ENCODE results near the gene CD177. TPM values are rescaled to one million over a fixed set of nuclear protein-coding genes. Genes with fewer than 3 reads are reported as not detected.
"Not testable (repeated sequence)": the region's sequence is repeated elsewhere in the genome, so short reads cannot be mapped to it uniquely, and the experiment has no call there.

CD177 gene
- total RNA-seq, 2 experiments from 2014 or later = not detected

DNA sequence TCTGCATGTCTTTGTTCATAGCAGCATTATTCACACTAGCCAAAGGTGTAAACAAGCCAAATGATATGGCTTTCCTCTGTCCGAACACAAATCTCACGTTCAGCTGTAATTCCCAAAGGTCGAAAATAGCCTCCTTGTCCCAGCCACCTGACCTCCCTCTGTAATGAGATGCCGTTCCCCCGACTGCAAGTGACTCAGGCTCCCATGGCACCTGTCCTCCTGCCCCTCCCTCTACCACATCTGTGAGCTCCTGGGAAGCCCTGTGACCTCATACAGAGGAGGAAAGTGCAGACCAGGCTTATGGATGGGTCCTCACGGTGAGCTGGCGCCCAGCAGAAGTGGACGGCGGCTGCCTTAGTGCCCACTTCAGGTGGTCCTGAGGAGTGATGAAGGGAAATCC, 15.4 kb downstream of the CD177 start:
- intact Hi-C loops (cut with micrococcal nuclease); H3K4me1 Mint-ChIP-seq (ENCODE audit: low read depth); H3K36me3 Mint-ChIP-seq (ENCODE audit: low read depth); H3K27me3 Mint-ChIP-seq (ENCODE audit: low read depth); DNase-seq; H3K9me3 Mint-ChIP-seq; CTCF ChIA-PET; H3K4me3 Mint-ChIP-seq; H3K27ac Mint-ChIP-seq: not testable (repeated sequence)

DNA sequence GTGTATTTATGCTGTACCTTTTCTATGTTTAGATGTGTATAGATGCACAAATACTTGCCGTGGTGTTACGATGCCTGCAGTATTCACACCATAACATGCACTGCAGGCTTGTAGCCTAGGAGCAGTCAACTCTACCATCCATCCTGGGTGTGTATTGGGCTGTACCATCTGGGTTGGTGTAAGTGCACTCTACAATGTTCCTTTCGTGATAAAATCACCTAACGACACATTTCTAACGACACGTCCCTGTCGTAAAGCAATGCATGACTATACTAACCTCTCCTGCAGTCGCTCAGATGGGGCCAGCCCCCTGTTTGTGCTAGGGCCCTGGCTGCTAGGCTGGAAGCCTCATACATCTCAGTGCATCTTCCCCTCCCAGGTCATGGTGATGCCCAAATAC, 18.4 kb downstream of the CD177 start:
- Mint-ChIP-seq H3K27me3 (ENCODE audit: low read depth) (no peaks in the 10 kb centered on the region), H3K9me3 (no peaks in the 10 kb centered on the region), H3K4me3 (no peak overlapping the region), H3K4me1 (ENCODE audit: low read depth) (no peaks in the 10 kb centered on the region), H3K27ac (no peak overlapping the region), H3K36me3 (ENCODE audit: low read depth) (no peaks in the 10 kb centered on the region)
- CTCF ChIA-PET = no interaction called here
- no peak for DNase-seq
- intact Hi-C loops (cut with micrococcal nuclease) = no loop called here

DNA sequence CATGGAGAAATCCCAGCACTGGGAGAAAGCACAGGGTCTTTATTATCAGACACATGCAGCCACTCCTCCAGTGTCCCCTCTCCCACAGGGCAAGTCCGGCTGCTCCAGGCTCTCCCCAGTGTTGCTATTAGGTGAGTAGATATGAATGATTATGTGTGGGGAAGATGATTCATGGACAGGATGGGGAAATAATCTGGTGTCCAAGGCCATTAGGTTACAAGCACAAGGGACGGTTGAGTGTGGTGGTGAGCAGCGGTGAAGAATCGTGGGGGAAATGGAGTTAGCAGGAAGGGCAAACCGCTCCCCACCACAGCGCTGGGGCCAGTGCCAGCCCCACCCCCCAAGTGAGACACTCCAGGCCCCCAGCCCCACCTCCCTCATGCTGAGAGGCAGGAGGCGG, 19.0 kb downstream of the CD177 start:
- Mint-ChIP-seq H3K36me3 (ENCODE audit: low read depth) (no peaks in the 10 kb centered on the region), H3K4me3 (no peak overlapping the region), H3K4me1 (ENCODE audit: low read depth) (no peaks in the 10 kb centered on the region), H3K27ac (no peak overlapping the region), H3K9me3 (no peaks in the 10 kb centered on the region), H3K27me3 (ENCODE audit: low read depth) (no peaks in the 10 kb centered on the region)
- DNase-seq = no peak
- intact Hi-C loops (cut with micrococcal nuclease) = no loop called here
- CTCF ChIA-PET = no interaction called here

DNA sequence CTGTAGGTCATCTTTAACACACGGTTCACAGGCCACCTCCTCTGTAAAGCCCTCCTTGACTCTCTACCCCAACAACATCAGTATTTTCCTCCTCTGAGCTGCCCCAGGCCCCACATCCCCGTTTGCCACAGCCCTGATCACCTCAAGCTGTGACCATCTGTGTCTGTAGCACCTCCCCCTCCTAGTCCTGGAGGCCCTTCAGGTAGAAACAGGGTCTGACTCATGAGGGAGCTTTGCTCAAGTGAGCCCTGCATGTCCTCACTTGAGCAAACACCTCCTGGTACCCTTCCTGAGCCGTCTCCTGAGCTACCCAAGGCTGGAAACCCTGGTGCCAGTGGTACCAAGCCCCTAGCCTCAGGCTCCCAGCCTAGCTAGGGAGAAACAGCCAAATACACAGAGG, 24.1 kb downstream of the CD177 start:
- intact Hi-C loops (cut with micrococcal nuclease); H3K36me3 Mint-ChIP-seq (ENCODE audit: low read depth): not testable (repeated sequence)

DNA sequence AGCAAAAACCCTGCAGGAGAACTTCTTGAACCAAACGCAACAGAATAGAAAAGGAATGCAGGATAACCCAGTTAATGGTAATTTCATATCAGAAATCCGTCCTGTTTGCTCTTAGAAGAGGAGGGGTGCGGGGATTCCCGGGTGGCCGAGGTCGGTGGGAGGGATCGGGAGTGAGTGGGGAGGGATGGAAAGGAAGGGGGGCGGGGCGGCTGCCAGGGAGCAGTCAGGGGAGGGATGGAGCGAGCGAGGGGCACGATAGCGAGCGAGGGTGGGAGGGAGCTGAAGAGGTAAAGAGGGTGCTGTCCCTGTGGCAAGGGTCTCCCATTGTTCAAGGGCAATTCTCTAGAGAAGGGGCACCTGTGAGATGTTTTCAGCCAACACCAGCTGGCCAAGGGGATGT, 26.5 kb downstream of the CD177 start:
- Mint-ChIP-seq H3K4me1 (ENCODE audit: low read depth) (no peaks in the 10 kb centered on the region), H3K27ac (no peak overlapping the region), H3K9me3 (no peaks in the 10 kb centered on the region), H3K4me3 (no peak overlapping the region), H3K36me3 (ENCODE audit: low read depth) (no peaks in the 10 kb centered on the region), H3K27me3 (ENCODE audit: low read depth) (no peaks in the 10 kb centered on the region)
- DNase-seq = no peak
- CTCF ChIA-PET = no interaction called here
- intact Hi-C loops (cut with micrococcal nuclease) = no loop called here

More for the DNA sequence above, 24.1 kb downstream of the CD177 start:
- H3K4me3 Mint-ChIP-seq; DNase-seq; H3K4me1 Mint-ChIP-seq (ENCODE audit: low read depth); H3K9me3 Mint-ChIP-seq; H3K27me3 Mint-ChIP-seq (ENCODE audit: low read depth); H3K27ac Mint-ChIP-seq; CTCF ChIA-PET: not testable (repeated sequence)

DNA sequence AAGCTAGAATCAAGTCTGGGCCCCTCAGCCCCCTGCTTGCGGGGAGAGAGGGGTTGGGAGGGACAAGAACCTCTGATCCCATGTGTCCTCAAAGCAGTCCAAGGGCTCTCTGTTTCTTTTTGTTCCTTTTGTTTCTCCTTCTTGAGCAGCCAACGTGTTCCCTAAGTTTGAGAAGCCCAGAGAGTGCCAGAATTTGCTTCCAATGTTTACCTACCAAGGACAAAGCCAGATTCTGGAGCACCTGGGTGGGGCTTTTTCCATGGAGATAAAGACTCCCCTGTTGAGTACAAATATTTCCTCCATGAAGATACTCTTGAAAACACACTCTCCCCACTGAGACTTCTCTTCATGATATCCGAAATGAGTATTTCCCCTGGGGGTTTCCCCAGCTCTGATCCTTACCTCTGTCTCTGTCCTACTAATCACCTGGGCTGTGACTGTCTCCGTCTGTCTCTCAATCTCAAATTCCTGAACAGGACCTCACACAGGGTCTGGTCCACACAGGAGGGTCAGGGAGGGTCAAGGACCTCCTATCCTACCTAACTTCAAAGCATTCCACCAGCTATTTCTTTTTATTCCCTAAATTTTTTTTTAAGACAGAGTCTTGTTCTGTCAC, 27.4 kb downstream of the CD177 start:
- intact Hi-C loops (cut with micrococcal nuclease) = no loop called here
- Mint-ChIP-seq H3K36me3 (ENCODE audit: low read depth) (peaks cover under 1% of the 10 kb centered on the region), H3K4me3 (no peak overlapping the region), H3K27me3 (ENCODE audit: low read depth) (no peaks in the 10 kb centered on the region), H3K4me1 (ENCODE audit: low read depth) (no peaks in the 10 kb centered on the region), H3K9me3 (peaks cover 1% of the 10 kb centered on the region), H3K27ac (no peak overlapping the region)
- no peak for DNase-seq
- CTCF ChIA-PET = no interaction called here

DNA sequence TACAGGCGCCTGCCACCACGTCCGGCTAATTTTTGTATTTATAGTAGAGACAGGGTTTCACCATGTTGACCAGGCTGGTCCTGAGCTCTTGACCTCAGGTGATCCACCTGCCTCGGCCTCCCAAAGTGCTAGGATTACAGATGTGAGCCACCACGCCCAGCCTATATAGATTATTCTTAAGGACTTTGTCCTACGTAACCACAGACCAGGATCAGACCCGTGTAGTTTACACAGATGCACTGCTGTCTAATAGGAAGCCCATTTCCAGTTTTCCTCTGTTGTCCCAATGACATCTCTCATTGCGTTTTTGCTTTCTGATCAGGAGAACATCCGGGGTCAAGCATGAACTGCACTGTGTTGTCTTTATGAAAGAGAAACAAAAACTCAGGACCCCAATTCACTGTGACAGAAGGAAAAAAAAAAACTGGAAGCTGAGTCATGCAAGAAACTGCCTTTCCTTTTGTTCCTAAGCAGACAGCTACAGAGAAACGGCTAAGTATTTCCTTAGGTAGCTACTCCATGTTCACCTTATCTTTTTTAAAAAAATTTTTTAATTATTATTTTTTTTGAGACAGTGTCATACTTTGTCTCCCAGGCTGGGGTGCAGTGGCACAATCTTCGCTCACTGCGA, 29.2 kb downstream of the CD177 start:
- H3K4me1 Mint-ChIP-seq (ENCODE audit: low read depth); H3K36me3 Mint-ChIP-seq (ENCODE audit: low read depth); H3K9me3 Mint-ChIP-seq; DNase-seq; CTCF ChIA-PET; H3K27me3 Mint-ChIP-seq (ENCODE audit: low read depth); H3K4me3 Mint-ChIP-seq; H3K27ac Mint-ChIP-seq; intact Hi-C loops (cut with micrococcal nuclease): not testable (repeated sequence)

DNA sequence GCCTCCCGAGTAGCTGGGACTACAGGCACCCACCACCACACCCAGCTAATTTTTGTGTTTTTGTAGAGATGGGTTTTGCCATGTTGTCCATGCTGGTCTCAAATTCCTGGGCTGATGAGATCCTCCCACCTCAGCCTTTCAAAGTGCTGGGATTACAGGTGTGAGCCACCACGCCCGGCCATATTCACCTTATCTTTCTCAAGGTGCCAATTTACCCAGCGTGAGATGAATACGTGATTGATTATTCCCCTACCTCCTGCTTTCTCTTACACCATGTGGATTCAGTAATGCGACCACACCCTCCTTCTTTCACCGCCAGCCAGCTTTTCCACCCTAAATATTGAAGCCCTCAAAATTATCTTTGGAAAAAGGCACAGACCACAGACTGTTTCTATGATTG, 29.8 kb downstream of the CD177 start:
- H3K4me1 Mint-ChIP-seq (ENCODE audit: low read depth); H3K4me3 Mint-ChIP-seq; H3K27ac Mint-ChIP-seq; H3K36me3 Mint-ChIP-seq (ENCODE audit: low read depth); DNase-seq; intact Hi-C loops (cut with micrococcal nuclease); H3K9me3 Mint-ChIP-seq; H3K27me3 Mint-ChIP-seq (ENCODE audit: low read depth): not testable (repeated sequence)
- CTCF ChIA-PET = interaction anchor here (0.6 kb wide), 1 partner anchor 52 kb away, joined by 6 read pairs; no protein-coding TSS in a partner anchor

DNA sequence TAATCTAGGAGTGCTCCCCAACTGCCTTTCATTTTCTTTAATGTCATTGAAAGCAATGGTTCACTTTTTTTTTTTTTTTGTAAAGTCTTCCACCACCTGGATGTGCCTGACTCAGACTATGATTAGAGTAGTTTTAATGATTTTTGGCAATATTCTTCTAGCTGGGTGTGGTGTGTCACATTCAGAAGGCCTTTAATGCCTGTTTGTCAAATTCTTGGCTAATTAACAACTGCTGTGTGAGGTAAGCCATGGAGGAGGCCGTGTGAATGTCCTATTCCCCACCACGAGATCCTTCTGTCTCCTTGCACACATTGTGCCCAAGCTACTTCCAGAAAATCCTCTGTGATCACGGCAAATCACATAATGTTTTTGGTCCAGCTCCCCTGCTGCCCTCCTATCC, 30.3 kb downstream of the CD177 start:
- H3K27ac Mint-ChIP-seq; H3K36me3 Mint-ChIP-seq (ENCODE audit: low read depth); DNase-seq; H3K4me3 Mint-ChIP-seq; H3K27me3 Mint-ChIP-seq (ENCODE audit: low read depth); intact Hi-C loops (cut with micrococcal nuclease); H3K4me1 Mint-ChIP-seq (ENCODE audit: low read depth); H3K9me3 Mint-ChIP-seq: not testable (repeated sequence)
- CTCF ChIA-PET = interaction anchor here (0.6 kb wide), 1 partner anchor 51 kb away, joined by 6 read pairs; no protein-coding TSS in a partner anchor

DNA sequence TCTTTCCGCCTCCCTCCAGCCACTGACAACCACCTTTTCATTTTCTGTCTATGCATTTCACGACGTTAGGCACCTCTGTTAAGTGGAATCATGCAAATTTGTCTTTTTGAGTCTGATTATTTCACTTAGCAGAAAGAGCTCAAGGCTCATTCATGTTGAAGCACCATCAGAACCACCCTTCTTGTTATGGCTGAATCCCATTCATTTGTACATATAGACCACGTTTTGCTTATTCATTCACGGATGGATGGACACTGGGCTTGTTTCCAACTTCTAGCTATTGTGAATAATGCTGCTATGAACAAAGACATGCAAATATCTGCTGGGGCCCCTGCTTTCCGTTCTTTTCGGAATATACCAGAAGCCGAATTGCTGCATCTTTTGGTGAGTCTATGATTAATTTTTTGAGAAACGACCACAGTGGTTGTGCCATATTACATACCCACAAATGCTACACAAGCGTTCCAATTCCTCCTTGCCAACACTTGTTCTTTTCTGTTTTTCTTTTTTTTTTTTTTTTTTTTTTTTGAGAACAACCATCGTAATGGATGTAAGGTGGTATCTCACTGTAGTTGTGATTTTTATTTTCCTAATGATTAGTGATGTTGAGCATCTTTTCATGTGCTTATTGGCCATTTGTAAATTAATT, 37.5 kb downstream of the CD177 start:
- intact Hi-C loops (cut with micrococcal nuclease); H3K4me1 Mint-ChIP-seq (ENCODE audit: low read depth); H3K36me3 Mint-ChIP-seq (ENCODE audit: low read depth); H3K27ac Mint-ChIP-seq; H3K4me3 Mint-ChIP-seq; H3K9me3 Mint-ChIP-seq; CTCF ChIA-PET; DNase-seq: not testable (repeated sequence)
- H3K27me3 Mint-ChIP-seq (ENCODE audit: low read depth) = peaks cover 11% of the 10 kb centered on the region

DNA sequence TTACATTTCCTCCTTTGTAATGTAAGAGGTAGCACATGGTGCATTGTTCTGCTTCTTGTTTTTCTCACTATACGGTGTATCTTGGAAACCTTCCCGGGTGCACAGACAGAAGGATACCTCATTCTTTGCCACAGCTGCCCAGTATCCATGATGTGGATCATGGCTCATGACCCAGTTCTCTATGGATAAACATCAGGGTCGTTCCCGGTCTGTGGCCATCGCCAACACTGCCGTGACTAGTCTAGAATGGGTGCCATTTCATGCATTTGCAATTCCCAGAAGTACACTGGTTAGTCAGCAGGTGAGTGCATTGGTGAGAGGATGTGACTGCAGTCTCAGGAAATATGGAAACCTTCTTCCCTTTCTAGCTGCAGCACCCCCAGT, 38.1 kb downstream of the CD177 start:
- H3K4me3 Mint-ChIP-seq; H3K36me3 Mint-ChIP-seq (ENCODE audit: low read depth); DNase-seq; H3K4me1 Mint-ChIP-seq (ENCODE audit: low read depth); H3K27ac Mint-ChIP-seq; H3K9me3 Mint-ChIP-seq; CTCF ChIA-PET; intact Hi-C loops (cut with micrococcal nuclease): not testable (repeated sequence)
- peaks cover 11% of the 10 kb centered on the region for H3K27me3 Mint-ChIP-seq (ENCODE audit: low read depth)

DNA sequence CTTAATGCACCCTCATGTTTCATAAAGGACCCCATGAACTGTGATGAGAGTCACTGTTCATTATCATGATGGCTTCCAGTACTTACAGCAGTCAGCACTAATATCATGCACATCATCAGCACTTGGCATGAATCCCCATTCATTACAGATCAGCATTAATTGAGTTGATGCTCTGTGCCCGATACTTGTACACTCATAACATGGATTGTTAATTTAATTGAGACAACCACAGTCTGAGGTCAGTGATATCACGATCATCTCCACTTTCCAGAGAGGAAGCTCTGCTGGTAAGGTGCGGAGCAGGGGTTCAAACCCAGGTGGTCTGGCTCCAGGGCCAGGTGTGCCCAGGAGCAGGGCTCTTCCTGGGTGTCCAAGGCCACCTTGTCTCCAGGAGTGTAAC, 40.0 kb downstream of the CD177 start:
- intact Hi-C loops (cut with micrococcal nuclease); H3K4me1 Mint-ChIP-seq (ENCODE audit: low read depth); H3K9me3 Mint-ChIP-seq; H3K27ac Mint-ChIP-seq; H3K36me3 Mint-ChIP-seq (ENCODE audit: low read depth); H3K4me3 Mint-ChIP-seq; DNase-seq; CTCF ChIA-PET: not testable (repeated sequence)
- peaks cover 11% of the 10 kb centered on the region for H3K27me3 Mint-ChIP-seq (ENCODE audit: low read depth)

DNA sequence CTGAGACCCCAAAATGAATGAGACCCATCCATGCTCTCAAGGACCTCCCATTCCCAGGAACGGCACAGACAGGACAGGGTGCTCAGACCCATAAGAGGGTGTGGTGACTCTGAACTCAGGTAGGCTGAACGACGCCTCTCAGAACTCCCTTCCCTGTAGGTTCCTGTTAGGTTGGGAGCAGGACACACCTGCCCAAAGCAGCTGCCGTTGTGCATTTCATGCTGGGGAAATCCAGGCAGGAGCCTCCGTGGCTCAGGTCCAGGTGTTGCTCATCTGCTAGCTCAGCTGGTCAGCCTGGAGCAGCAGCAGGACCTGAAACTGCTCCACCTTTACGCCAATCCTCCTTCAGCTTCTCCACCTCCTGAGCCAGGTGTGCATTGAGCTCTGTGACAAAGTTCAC, 42.1 kb downstream of the CD177 start:
- intact Hi-C loops (cut with micrococcal nuclease) = no loop called here
- Mint-ChIP-seq H3K4me3 (no peak overlapping the region), H3K27ac (no peak overlapping the region), H3K9me3 (no peaks in the 10 kb centered on the region), H3K4me1 (ENCODE audit: low read depth) (no peaks in the 10 kb centered on the region), H3K36me3 (ENCODE audit: low read depth) (no peaks in the 10 kb centered on the region), H3K27me3 (ENCODE audit: low read depth) (peaks cover 10% of the 10 kb centered on the region)
- CTCF ChIA-PET = interaction anchor here (0.6 kb wide), 1 partner anchor 274 kb away, joined by 4 read pairs; the partner anchor contains the start of gene PLAUR
- DNase-seq = no peak
